H9 (cell line): ENCODE results near the gene C1orf198. TPM values are rescaled to one million over a fixed set of nuclear protein-coding genes. Genes with fewer than 3 reads are reported as not detected.

Source experiments
- DNase-seq: peaks from one replicate; pipeline ENCODE4 v3.0.0-alpha.2; 2017
- H2AFZ ChIP-seq: one replicate; pipeline ENCODE4 v1.6.1; 2013; ENCODE audit warnings: mild to moderate bottlenecking, low read length, control low read depth, moderate library complexity
- H2AK5ac ChIP-seq: 2 replicates; pipeline ENCODE4 v1.6.1; 2013; ENCODE audit warnings: low read length, control low read depth, mixed read lengths; ENCODE audit not compliant: insufficient read length
- H2BK120ac ChIP-seq: one replicate; pipeline ENCODE4 v1.6.1; 2013; ENCODE audit warnings: low read depth, mild to moderate bottlenecking, low read length, control low read depth, inconsistent platforms; ENCODE audit not compliant: poor library complexity, severe bottlenecking
- H2BK12ac ChIP-seq: 2 replicates; pipeline ENCODE4 v1.6.1; 2013; ENCODE audit warnings: low read length, control low read depth, mixed read lengths, low read depth; ENCODE audit not compliant: insufficient read length
- H2BK15ac ChIP-seq: 2 replicates; pipeline ENCODE4 v1.6.1; 2013; ENCODE audit warnings: low read depth, low read length, control low read depth
- H2BK20ac ChIP-seq: one replicate; pipeline ENCODE4 v1.6.1; 2013; ENCODE audit warnings: low read depth, mild to moderate bottlenecking, low read length, control low read depth, inconsistent platforms; ENCODE audit not compliant: poor library complexity, severe bottlenecking
- H2BK5ac ChIP-seq: 2 replicates; pipeline ENCODE4 v1.6.1; 2013; ENCODE audit warnings: low read length, control low read depth, mixed read lengths; ENCODE audit not compliant: insufficient read length
- H3K14ac ChIP-seq: 2 replicates; pipeline ENCODE4 v1.6.1; 2013; ENCODE audit warnings: low read length, control low read depth; ENCODE audit not compliant: insufficient read depth
- H3K18ac ChIP-seq: 2 replicates; pipeline ENCODE4 v1.6.1; 2013; ENCODE audit warnings: low read depth, mild to moderate bottlenecking, mixed read lengths, low read length, control low read depth; ENCODE audit not compliant: insufficient read length
- H3K23ac ChIP-seq: 2 replicates; pipeline ENCODE4 v1.6.1; 2013; ENCODE audit warnings: low read length, control low read depth, mixed read lengths, low read depth; ENCODE audit not compliant: insufficient read length
- H3K23me2 ChIP-seq: 2 replicates; pipeline ENCODE4 v1.6.1; 2013; ENCODE audit warnings: low read depth, mild to moderate bottlenecking, mixed read lengths, low read length, control low read depth; ENCODE audit not compliant: insufficient read length, poor library complexity, severe bottlenecking
- H3K27ac ChIP-seq: 2 replicates; pipeline ENCODE4 v1.5.1; 2013; ENCODE audit warnings: low read length, control low read depth, mixed read lengths, low read depth; ENCODE audit not compliant: insufficient read length
- H3K27me3 ChIP-seq: 2 replicates; pipeline ENCODE4 v1.6.1; 2013; ENCODE audit warnings: low read length, control low read depth, inconsistent platforms; ENCODE audit not compliant: insufficient read depth
- H3K4ac ChIP-seq: 2 replicates; pipeline ENCODE4 v1.6.1; 2013; ENCODE audit warnings: low read depth, mild to moderate bottlenecking, control low read depth, inconsistent platforms, low read length, moderate library complexity
- H3K4me1 ChIP-seq: 2 replicates; pipeline ENCODE4 v1.6.1; 2013; ENCODE audit warnings: low read length, control low read depth, inconsistent platforms; ENCODE audit not compliant: insufficient read depth
- H3K4me2 ChIP-seq: 2 replicates; pipeline ENCODE4 v1.6.1; 2013; ENCODE audit warnings: low read length, control low read depth, mixed read lengths; ENCODE audit not compliant: insufficient read length, insufficient read depth
- H3K56ac ChIP-seq: 2 replicates; pipeline ENCODE4 v1.6.1; 2013; ENCODE audit warnings: low read depth, mild to moderate bottlenecking, mixed read lengths, low read length, control low read depth; ENCODE audit not compliant: insufficient read length
- H3K79me1 ChIP-seq: 2 replicates; pipeline ENCODE4 v1.6.1; 2013; ENCODE audit warnings: low read depth, mild to moderate bottlenecking, moderate library complexity, low read length, control low read depth, inconsistent platforms; ENCODE audit not compliant: insufficient read depth, poor library complexity, severe bottlenecking
- H3K79me2 ChIP-seq: 2 replicates; pipeline ENCODE4 v1.6.1; 2013; ENCODE audit warnings: low read length, control low read depth, inconsistent platforms; ENCODE audit not compliant: insufficient read depth
- H3K9ac ChIP-seq: 2 replicates; pipeline ENCODE4 v1.6.1; 2013; ENCODE audit warnings: low read length, control low read depth, mixed read lengths; ENCODE audit not compliant: insufficient read length; ENCODE audit errors: extremely low read depth
- H3K9me3 ChIP-seq: one replicate; pipeline ENCODE4 v1.6.1; 2013; ENCODE audit warnings: low read depth, low read length, inconsistent platforms; ENCODE audit not compliant: control insufficient read depth
- H3T11ph ChIP-seq: one replicate; pipeline ENCODE4 v1.6.1; 2013; ENCODE audit warnings: mild to moderate bottlenecking, low read length, control low read depth, inconsistent platforms
- H4K20me1 ChIP-seq: one replicate; pipeline ENCODE4 v1.6.1; 2013; ENCODE audit not compliant: control insufficient read depth, insufficient read length, insufficient read depth
- H4K5ac ChIP-seq: 2 replicates; pipeline ENCODE4 v1.6.1; 2013; ENCODE audit warnings: low read depth, mild to moderate bottlenecking, mixed read lengths, low read length, control low read depth; ENCODE audit not compliant: insufficient read length
- H4K8ac ChIP-seq: replicated peaks from 2 replicates; pipeline ENCODE4 v1.6.1; 2013; ENCODE audit warnings: low read length, control low read depth, mixed read lengths, low read depth; ENCODE audit not compliant: insufficient read length
- H4K91ac ChIP-seq: 2 replicates; pipeline ENCODE4 v1.6.1; 2013; ENCODE audit warnings: low read depth, mild to moderate bottlenecking, moderate library complexity, mixed read lengths, low read length, control low read depth; ENCODE audit not compliant: insufficient read length
- H3K27ac Mint-ChIP-seq, 3 experiments: 2 replicates in 2 of 3; 3 replicates in 1 of 3; pipeline ENCODE4 v1.8.0; 2020 to 2021; ENCODE audit warnings: mixed read lengths in 3 of 3, mild to moderate bottlenecking in 1 of 3, moderate library complexity in 1 of 3
- H3K27me3 Mint-ChIP-seq: 2 replicates; pipeline ENCODE4 v1.8.0; 2021; ENCODE audit warnings: low read depth, mild to moderate bottlenecking, moderate library complexity, mixed read lengths
- H3K36me3 Mint-ChIP-seq, 3 experiments: 2 replicates in 2 of 3; 3 replicates in 1 of 3; pipeline ENCODE4 v1.8.0; 2020 to 2021; ENCODE audit warnings: low read depth in 3 of 3, mixed read lengths in 3 of 3; ENCODE audit not compliant: insufficient read depth in 1 of 3
- H3K4me1 Mint-ChIP-seq, 2 experiments: 2 replicates each; pipeline ENCODE4 v1.8.0; 2020; ENCODE audit warnings: mixed read lengths in 2 of 2
- H3K4me3 Mint-ChIP-seq, 2 experiments: 2 replicates in 1 of 2; 3 replicates in 1 of 2; pipeline ENCODE4 v1.8.0; 2020 to 2021; ENCODE audit warnings: mild to moderate bottlenecking in 2 of 2, mixed read lengths in 2 of 2, moderate library complexity in 1 of 2
- H3K9me3 Mint-ChIP-seq, 2 experiments: 2 replicates in 1 of 2; 3 replicates in 1 of 2; pipeline ENCODE4 v1.8.0; 2020; ENCODE audit warnings: mild to moderate bottlenecking in 2 of 2, mixed read lengths in 2 of 2, moderate library complexity in 1 of 2
- WGBS: extraction: QIAGEN DNeasy Blood & Tissue Kit; methylation state at CpG from one replicate; pipeline ENCODE4 v1.1.7; 2013; ENCODE audit warnings: missing lambda C conversion rate, low lambda C conversion rate, mixed read lengths; ENCODE audit not compliant: insufficient read length; ENCODE audit errors: extremely low coverage; 5-methylcytosine and 5-hydroxymethylcytosine counted together
- total RNA-seq: library from RNA; stranded (reverse); gene quantifications from 2 replicates; pipeline ENCODE4 v1.2.1, GENCODE V29; 2021
- TF ChIP-seq, protein P1 (sequence below): fragments of 200-600 bp; sonication (generic); conservative IDR thresholded peaks from 3 replicates; pipeline ENCODE4 v1.8.0; 2021; ENCODE audit warnings: antibody characterized with exemption, mild to moderate bottlenecking

Gene C1orf198
- total RNA-seq, 1 experiment from 2014 or later, result 28.9 TPM

GRCh38 chr1:230891413-230891812 lies 23.1 kb upstream of the C1orf198 start:
- Histone ChIP-seq H3K27ac (no peak overlapping the region), H3K4me2 (no peak overlapping the region), H4K5ac (no peak overlapping the region), H3K23ac (no peak overlapping the region), H2BK12ac (no peak overlapping the region), H2AK5ac (no peak overlapping the region), H3K9ac (no peak overlapping the region), H2BK15ac (no peak overlapping the region), H3K14ac (no peak overlapping the region), H3K4ac (no peak overlapping the region), H3K4me1 (no peaks in the 10 kb centered on the region), H2AFZ (no peak overlapping the region), H3K56ac (no peak overlapping the region), H3K27me3 (no peaks in the 10 kb centered on the region), H4K91ac (no peak overlapping the region), H3K23me2 (no peaks in the 10 kb centered on the region), H2BK120ac (no peak overlapping the region), H2BK5ac (no peak overlapping the region), H3K79me2 (no peaks in the 10 kb centered on the region), H3K18ac (no peak overlapping the region), H4K8ac (no peak overlapping the region), H4K20me1 (no peaks in the 10 kb centered on the region), H2BK20ac (no peak overlapping the region), H3K9me3 (no peaks in the 10 kb centered on the region), H3K79me1 (no peaks in the 10 kb centered on the region), H3T11ph (no peak overlapping the region)
- H3K9me3 Mint-ChIP-seq, result no peaks in the 10 kb centered on the region
- WGBS, result no CpG with 5 or more reads among the region's 2 CpGs
- TF ChIP-seq, protein P1, sequence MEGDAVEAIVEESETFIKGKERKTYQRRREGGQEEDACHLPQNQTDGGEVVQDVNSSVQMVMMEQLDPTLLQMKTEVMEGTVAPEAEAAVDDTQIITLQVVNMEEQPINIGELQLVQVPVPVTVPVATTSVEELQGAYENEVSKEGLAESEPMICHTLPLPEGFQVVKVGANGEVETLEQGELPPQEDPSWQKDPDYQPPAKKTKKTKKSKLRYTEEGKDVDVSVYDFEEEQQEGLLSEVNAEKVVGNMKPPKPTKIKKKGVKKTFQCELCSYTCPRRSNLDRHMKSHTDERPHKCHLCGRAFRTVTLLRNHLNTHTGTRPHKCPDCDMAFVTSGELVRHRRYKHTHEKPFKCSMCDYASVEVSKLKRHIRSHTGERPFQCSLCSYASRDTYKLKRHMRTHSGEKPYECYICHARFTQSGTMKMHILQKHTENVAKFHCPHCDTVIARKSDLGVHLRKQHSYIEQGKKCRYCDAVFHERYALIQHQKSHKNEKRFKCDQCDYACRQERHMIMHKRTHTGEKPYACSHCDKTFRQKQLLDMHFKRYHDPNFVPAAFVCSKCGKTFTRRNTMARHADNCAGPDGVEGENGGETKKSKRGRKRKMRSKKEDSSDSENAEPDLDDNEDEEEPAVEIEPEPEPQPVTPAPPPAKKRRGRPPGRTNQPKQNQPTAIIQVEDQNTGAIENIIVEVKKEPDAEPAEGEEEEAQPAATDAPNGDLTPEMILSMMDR, result no peak
- no peak overlapping the region; a peak in 1 of 7 replicates for H3K27ac Mint-ChIP-seq
- H3K27me3 Mint-ChIP-seq, result peaks cover 49% of the 10 kb centered on the region
- no peak for DNase-seq
- no peaks in the 10 kb centered on the region for H3K36me3 Mint-ChIP-seq
- no peak overlapping the region for H3K4me3 Mint-ChIP-seq
- peaks cover 3 to 16% of the 10 kb centered on the region in 2 experiments; a peak in 2 of 4 replicates for H3K4me1 Mint-ChIP-seq
